H1 (cell line): ENCODE measurements around the gene TMEM38A.

Source experiments
- BRCA1 ChIP-seq: IDR thresholded peaks from 2 replicates; pipeline ENCODE4 v1.6.1; 2012; ENCODE audit warnings: low read depth, low read length, improper control_type of control experiment
- CHD1 ChIP-seq: IDR thresholded peaks from 2 replicates; pipeline ENCODE4 v1.6.1; 2012; ENCODE audit warnings: low read depth, low read length, improper control_type of control experiment
- KDM1A ChIP-seq: fragments of 200-600, 300-600 bp; sonication (generic); IDR thresholded peaks from 2 replicates; pipeline ENCODE4 v1.7.1; 2016; ENCODE audit warnings: mild to moderate bottlenecking, low read length, borderline replicate concordance
- POLR2A ChIP-seq, 2 experiments: IDR thresholded peaks; 1 replicate in 1 of 2; 2 replicates in 1 of 2; pipeline ENCODE4 v1.6.1; 2011; ENCODE audit warnings: low read depth in 2 of 2, low read length in 2 of 2, mild to moderate bottlenecking in 2 of 2; ENCODE audit errors: control extremely low read depth in 1 of 2
- RBBP5 ChIP-seq: IDR thresholded peaks from 2 replicates; pipeline ENCODE4 v1.7.1; 2012; ENCODE audit warnings: low read depth, mild to moderate bottlenecking, inconsistent platforms, low read length, moderate library complexity, borderline replicate concordance
- RNF2 ChIP-seq: fragments of 200-900, 300-1000 bp; sonication (generic); IDR thresholded peaks from 2 replicates; pipeline ENCODE4 v1.7.1; 2016; ENCODE audit warnings: borderline replicate concordance, low read depth, mild to moderate bottlenecking, antibody characterized with exemption, low read length; ENCODE audit not compliant: poor library complexity, severe bottlenecking; ENCODE audit errors: missing control alignments
- RXRA ChIP-seq: IDR thresholded peaks from 2 replicates; pipeline ENCODE4 v1.6.1; 2011; ENCODE audit warnings: low read depth, mild to moderate bottlenecking, low read length, moderate library complexity; ENCODE audit not compliant: insufficient read depth
- SP2 ChIP-seq: IDR thresholded peaks from 2 replicates; pipeline ENCODE4 v1.6.1; 2012; ENCODE audit warnings: mild to moderate bottlenecking, low read length, inconsistent platforms
- TEAD4 ChIP-seq: IDR thresholded peaks from 2 replicates; pipeline ENCODE4 v1.6.1; 2012; ENCODE audit warnings: low read depth, low read length, inconsistent platforms, mixed read lengths
- TF ChIP-seq, protein P1 (sequence below), 3 experiments: IDR thresholded peaks; 1 replicate in 2 of 3; 2 replicates in 1 of 3; pipeline versions ENCODE4 v1.5.1 to v1.6.1; 2011; ENCODE audit warnings: low read length in 3 of 3, mild to moderate bottlenecking in 3 of 3, inconsistent platforms in 2 of 3, low read depth in 1 of 3, moderate library complexity in 1 of 3; ENCODE audit not compliant: insufficient read depth in 1 of 3; ENCODE audit errors: control extremely low read depth in 1 of 3
- TF ChIP-seq, protein P2 (sequence below): IDR thresholded peaks from 2 replicates; pipeline ENCODE4 v1.6.1; 2011; ENCODE audit warnings: low read length, improper control_type of control experiment

DNA sequence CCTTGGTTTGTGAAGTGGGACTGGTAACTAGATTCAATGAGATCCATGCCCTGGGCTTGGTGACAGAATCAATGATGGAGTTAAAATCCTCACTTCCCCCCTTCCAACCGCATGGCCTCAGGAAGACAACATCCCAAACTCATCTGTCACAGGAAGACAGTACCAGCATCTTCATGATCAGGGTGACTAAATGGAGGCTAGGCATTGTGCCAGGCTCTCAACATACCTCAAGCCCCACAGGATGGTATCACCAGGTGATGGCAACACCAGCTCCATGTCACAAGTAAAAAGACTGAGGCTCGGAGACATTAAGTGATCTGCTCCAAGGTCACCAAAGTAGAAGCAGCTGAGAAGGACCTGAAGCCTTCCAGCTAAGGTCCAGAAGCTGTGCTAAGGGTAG, 47.1 kb upstream of the TMEM38A start:
- no peak for TF ChIP-seq POLR2A (IDR thresholded peaks at IDR 0.05; ENCODE audit: control extremely low read depth in 1 of 2, low read depth in 2 of 2, low read length in 2 of 2)
- no peak for TF ChIP-seq KDM1A
- no peak for TF ChIP-seq BRCA1
- no peak for TF ChIP-seq CHD1
- no peak for TF ChIP-seq RXRA
- TF ChIP-seq, protein P1, sequence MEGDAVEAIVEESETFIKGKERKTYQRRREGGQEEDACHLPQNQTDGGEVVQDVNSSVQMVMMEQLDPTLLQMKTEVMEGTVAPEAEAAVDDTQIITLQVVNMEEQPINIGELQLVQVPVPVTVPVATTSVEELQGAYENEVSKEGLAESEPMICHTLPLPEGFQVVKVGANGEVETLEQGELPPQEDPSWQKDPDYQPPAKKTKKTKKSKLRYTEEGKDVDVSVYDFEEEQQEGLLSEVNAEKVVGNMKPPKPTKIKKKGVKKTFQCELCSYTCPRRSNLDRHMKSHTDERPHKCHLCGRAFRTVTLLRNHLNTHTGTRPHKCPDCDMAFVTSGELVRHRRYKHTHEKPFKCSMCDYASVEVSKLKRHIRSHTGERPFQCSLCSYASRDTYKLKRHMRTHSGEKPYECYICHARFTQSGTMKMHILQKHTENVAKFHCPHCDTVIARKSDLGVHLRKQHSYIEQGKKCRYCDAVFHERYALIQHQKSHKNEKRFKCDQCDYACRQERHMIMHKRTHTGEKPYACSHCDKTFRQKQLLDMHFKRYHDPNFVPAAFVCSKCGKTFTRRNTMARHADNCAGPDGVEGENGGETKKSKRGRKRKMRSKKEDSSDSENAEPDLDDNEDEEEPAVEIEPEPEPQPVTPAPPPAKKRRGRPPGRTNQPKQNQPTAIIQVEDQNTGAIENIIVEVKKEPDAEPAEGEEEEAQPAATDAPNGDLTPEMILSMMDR (IDR thresholded peaks at IDR 0.05; ENCODE audit: control extremely low read depth in 1 of 3, insufficient read depth in 1 of 3, low read depth in 1 of 3, low read length in 3 of 3): no peak
- TF ChIP-seq RNF2: no peak
- no peak for TF ChIP-seq TEAD4
- TF ChIP-seq, protein P2, sequence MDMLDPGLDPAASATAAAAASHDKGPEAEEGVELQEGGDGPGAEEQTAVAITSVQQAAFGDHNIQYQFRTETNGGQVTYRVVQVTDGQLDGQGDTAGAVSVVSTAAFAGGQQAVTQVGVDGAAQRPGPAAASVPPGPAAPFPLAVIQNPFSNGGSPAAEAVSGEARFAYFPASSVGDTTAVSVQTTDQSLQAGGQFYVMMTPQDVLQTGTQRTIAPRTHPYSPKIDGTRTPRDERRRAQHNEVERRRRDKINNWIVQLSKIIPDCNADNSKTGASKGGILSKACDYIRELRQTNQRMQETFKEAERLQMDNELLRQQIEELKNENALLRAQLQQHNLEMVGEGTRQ: no peak
- TF ChIP-seq RBBP5: no peak
- TF ChIP-seq SP2: no peak
